ENCODE measurements around the gene PELI1.

PELI1 gene

GRCh38 chr2:64120008-64120407, 24.2 kb downstream of the PELI1 start:
- TF ChIP-seq NFRKB (IDR thresholded peaks at IDR 0.05): no peak
- no peak for TF ChIP-seq FOXM1 (IDR thresholded peaks at IDR 0.05; ENCODE audit: borderline replicate concordance)
- no peak for TF ChIP-seq LEF1 (IDR thresholded peaks at IDR 0.05; ENCODE audit: borderline replicate concordance)
- TF ChIP-seq SUZ12 (IDR thresholded peaks at IDR 0.05): no peak
- no peak for TF ChIP-seq CTBP1 (IDR thresholded peaks at IDR 0.05; ENCODE audit: borderline replicate concordance)
- no peak for TF ChIP-seq ARNT (IDR thresholded peaks at IDR 0.05)
- TF ChIP-seq BHLHE40 (IDR thresholded peaks at IDR 0.05; ENCODE audit: borderline replicate concordance): no peak
- DNase-seq (ENCODE audit: extremely low spot score): no peak
- ChIA-PET POLR2A (no interaction called here), CTCF (no interaction called here)

GRCh38 chr2:64119369-64119768, 24.9 kb downstream of the PELI1 start:
- TF ChIP-seq BHLHE40 (IDR thresholded peaks at IDR 0.05; ENCODE audit: borderline replicate concordance) (no peak), TARDBP (IDR thresholded peaks at IDR 0.05) (no peak), ELF4 (IDR thresholded peaks at IDR 0.05) (no peak), LEF1 (IDR thresholded peaks at IDR 0.05; ENCODE audit: borderline replicate concordance) (no peak), FOXA1 (IDR thresholded peaks at IDR 0.05) (no peak), SP1 (IDR thresholded peaks at IDR 0.05) (no peak), SUZ12 (IDR thresholded peaks at IDR 0.05) (no peak), NFRKB (IDR thresholded peaks at IDR 0.05) (no peak), ARNT (IDR thresholded peaks at IDR 0.05) (no peak), CTBP1 (IDR thresholded peaks at IDR 0.05; ENCODE audit: borderline replicate concordance) (no peak), HDGF (IDR thresholded peaks at IDR 0.05; ENCODE audit: borderline replicate concordance) (no peak), FOXM1 (IDR thresholded peaks at IDR 0.05; ENCODE audit: borderline replicate concordance) (no peak)
- TF ChIP-seq, protein P1, sequence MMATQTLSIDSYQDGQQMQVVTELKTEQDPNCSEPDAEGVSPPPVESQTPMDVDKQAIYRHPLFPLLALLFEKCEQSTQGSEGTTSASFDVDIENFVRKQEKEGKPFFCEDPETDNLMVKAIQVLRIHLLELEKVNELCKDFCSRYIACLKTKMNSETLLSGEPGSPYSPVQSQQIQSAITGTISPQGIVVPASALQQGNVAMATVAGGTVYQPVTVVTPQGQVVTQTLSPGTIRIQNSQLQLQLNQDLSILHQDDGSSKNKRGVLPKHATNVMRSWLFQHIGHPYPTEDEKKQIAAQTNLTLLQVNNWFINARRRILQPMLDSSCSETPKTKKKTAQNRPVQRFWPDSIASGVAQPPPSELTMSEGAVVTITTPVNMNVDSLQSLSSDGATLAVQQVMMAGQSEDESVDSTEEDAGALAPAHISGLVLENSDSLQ (IDR thresholded peaks at IDR 0.05): no peak
- ChIA-PET POLR2A (interaction anchor here (0.9 kb wide), 1 partner anchor 24 kb away, joined by 4 read pairs; no protein-coding TSS in a partner anchor), CTCF (no interaction called here)
- DNase-seq (ENCODE audit: extremely low spot score): no peak

- TF ChIP-seq FOXM1 (IDR thresholded peaks at IDR 0.05; ENCODE audit: borderline replicate concordance): no peak
- no peak for TF ChIP-seq BHLHE40 (IDR thresholded peaks at IDR 0.05; ENCODE audit: borderline replicate concordance)
- no peak for TF ChIP-seq ZNF384 (IDR thresholded peaks at IDR 0.05)
- TF ChIP-seq L3MBTL2 (conservative IDR thresholded peaks at IDR 0.05): no peak
- TF ChIP-seq NFRKB (IDR thresholded peaks at IDR 0.05): no peak
- ChIA-PET POLR2A (no interaction called here), CTCF (interaction anchor here (0.7 kb wide), 1 partner anchor 10 kb away, joined by 4 read pairs; no protein-coding TSS in a partner anchor)
- no peak for DNase-seq (ENCODE audit: extremely low spot score)
Measured at GRCh38 chr2:64115808-64116598, 28.2 kb downstream of the PELI1 start.

GRCh38 chr2:64114912-64115277, 29.3 kb downstream of the PELI1 start:
- ChIA-PET CTCF (no interaction called here), POLR2A (no interaction called here)
- no peak for DNase-seq (ENCODE audit: extremely low spot score)
- TF ChIP-seq CTBP1 (IDR thresholded peaks at IDR 0.05; ENCODE audit: borderline replicate concordance): no peak
- TF ChIP-seq HDGF (IDR thresholded peaks at IDR 0.05; ENCODE audit: borderline replicate concordance): no peak
- no peak for TF ChIP-seq LEF1 (IDR thresholded peaks at IDR 0.05; ENCODE audit: borderline replicate concordance)
- TF ChIP-seq FOXM1 (IDR thresholded peaks at IDR 0.05; ENCODE audit: borderline replicate concordance): no peak
- no peak for TF ChIP-seq BHLHE40 (IDR thresholded peaks at IDR 0.05; ENCODE audit: borderline replicate concordance)
- no peak for TF ChIP-seq ARNT (IDR thresholded peaks at IDR 0.05)

- POLR2A ChIA-PET: no interaction called here
- DNase-seq (ENCODE audit: extremely low spot score): no peak
- CTCF ChIA-PET: no interaction called here
- no peak for TF ChIP-seq L3MBTL2 (conservative IDR thresholded peaks at IDR 0.05)
- TF ChIP-seq ARNT (IDR thresholded peaks at IDR 0.05): no peak
- no peak for TF ChIP-seq SUZ12 (IDR thresholded peaks at IDR 0.05)
- no peak for TF ChIP-seq LEF1 (IDR thresholded peaks at IDR 0.05; ENCODE audit: borderline replicate concordance)
- no peak for TF ChIP-seq SP1 (IDR thresholded peaks at IDR 0.05)
- TF ChIP-seq BHLHE40 (IDR thresholded peaks at IDR 0.05; ENCODE audit: borderline replicate concordance): no peak
- TF ChIP-seq ELF4 (IDR thresholded peaks at IDR 0.05): no peak
- TF ChIP-seq TARDBP (IDR thresholded peaks at IDR 0.05): no peak
- TF ChIP-seq FOXM1 (IDR thresholded peaks at IDR 0.05; ENCODE audit: borderline replicate concordance): no peak
- no peak for TF ChIP-seq NFRKB (IDR thresholded peaks at IDR 0.05)
Measured at GRCh38 chr2:64114063-64114911, 29.9 kb downstream of the PELI1 start.

GRCh38 chr2:64112016-64112415, 32.2 kb downstream of the PELI1 start:
- POLR2A ChIA-PET: interaction anchor here (0.6 kb wide), 1 partner anchor 512 kb away, joined by 3 read pairs; no protein-coding TSS in a partner anchor
- CTCF ChIA-PET: no interaction called here
- TF ChIP-seq FOXK2 (IDR thresholded peaks at IDR 0.05) (no peak), FOXM1 (IDR thresholded peaks at IDR 0.05; ENCODE audit: borderline replicate concordance) (no peak), LEF1 (IDR thresholded peaks at IDR 0.05; ENCODE audit: borderline replicate concordance) (no peak), SP1 (IDR thresholded peaks at IDR 0.05) (no peak), NFRKB (IDR thresholded peaks at IDR 0.05) (no peak), CTBP1 (IDR thresholded peaks at IDR 0.05; ENCODE audit: borderline replicate concordance) (no peak), SUZ12 (IDR thresholded peaks at IDR 0.05) (no peak), ARNT (IDR thresholded peaks at IDR 0.05) (no peak)
- TF ChIP-seq, protein P1 (IDR thresholded peaks at IDR 0.05): no peak
- DNase-seq (ENCODE audit: extremely low spot score): no peak

Data from HEK293T (cell line).